DOHH2 (cell line): Measurements from ENCODE around the gene DHRS13.

Source experiments
- H3F3A ChIP-seq: fragments of 200-600 bp; sonication (generic), shearing (Covaris generic); 2 replicates; pipeline ENCODE4 v1.6.0; 2016; ENCODE audit warnings: antibody characterized with exemption, mild to moderate bottlenecking; ENCODE audit not compliant: control insufficient read depth, insufficient read depth
- H3K27ac ChIP-seq: fragments of 200-600 bp; sonication (generic); 2 replicates; pipeline ENCODE4 v1.5.1; 2014; ENCODE audit warnings: low read depth, mild to moderate bottlenecking, low read length, moderate library complexity
- H3K27me3 ChIP-seq: fragments of 200-600 bp; sonication (generic); 2 replicates; pipeline ENCODE4 v1.6.1; 2014; ENCODE audit warnings: mild to moderate bottlenecking, low read length, mixed read lengths; ENCODE audit not compliant: control insufficient read depth
- H3K36me3 ChIP-seq: fragments of 200-600 bp; sonication (generic); 2 replicates; pipeline ENCODE4 v1.6.1; 2014; ENCODE audit warnings: mild to moderate bottlenecking, low read length, moderate library complexity, mixed read lengths; ENCODE audit not compliant: control insufficient read depth
- H3K4me1 ChIP-seq: fragments of 200-600 bp; sonication (generic); 2 replicates; pipeline ENCODE4 v1.6.1; 2014; ENCODE audit warnings: mild to moderate bottlenecking, low read length, mixed read lengths; ENCODE audit not compliant: control insufficient read depth
- H3K4me2 ChIP-seq: fragments of 200-600 bp; sonication (generic); 2 replicates; pipeline ENCODE4 v1.6.0; 2014; ENCODE audit warnings: mild to moderate bottlenecking, low read length, moderate library complexity
- H3K4me3 ChIP-seq: fragments of 200-600 bp; sonication (generic); 2 replicates; pipeline ENCODE4 v1.5.1; 2014; ENCODE audit warnings: mild to moderate bottlenecking, low read length, mixed read lengths
- H3K79me2 ChIP-seq: fragments of 200-600 bp; sonication (generic); 2 replicates; pipeline ENCODE4 v1.6.1; 2014; ENCODE audit warnings: mild to moderate bottlenecking, low read length, mixed read lengths; ENCODE audit not compliant: control insufficient read depth
- H3K9me2 ChIP-seq: fragments of 200-600 bp; sonication (generic); replicated peaks from 2 replicates; pipeline ENCODE4 v1.6.1; 2014; ENCODE audit warnings: mild to moderate bottlenecking, low read length, mixed read lengths; ENCODE audit not compliant: control insufficient read depth
- H3K9me3 ChIP-seq: fragments of 200-600 bp; sonication (generic); 2 replicates; pipeline ENCODE4 v1.6.1; 2014; ENCODE audit warnings: antibody characterized with exemption, low read length, mixed read lengths; ENCODE audit not compliant: control insufficient read depth, insufficient read depth
- H4K20me1 ChIP-seq: fragments of 200-600 bp; sonication (generic); 2 replicates; pipeline ENCODE4 v1.6.0; 2014; ENCODE audit warnings: low read depth, mild to moderate bottlenecking, antibody characterized with exemption, low read length, moderate library complexity; ENCODE audit not compliant: control insufficient read depth, insufficient read depth
- EZH2phosphoT487 ChIP-seq: fragments of 200-600 bp; sonication (generic); IDR thresholded peaks from 2 replicates; pipeline ENCODE4 v1.6.1; 2017; ENCODE audit warnings: borderline replicate concordance, mild to moderate bottlenecking, antibody characterized with exemption, low read length, moderate library complexity, mixed read lengths
- TF ChIP-seq, protein P1 (sequence below): fragments of 200-600 bp; sonication (generic); IDR thresholded peaks from one replicate; pipeline ENCODE4 v1.5.1; 2014; ENCODE audit warnings: antibody characterized with exemption, mild to moderate bottlenecking, low read depth, low read length; ENCODE audit not compliant: poor library complexity, severe bottlenecking

Gene DHRS13

DNA sequence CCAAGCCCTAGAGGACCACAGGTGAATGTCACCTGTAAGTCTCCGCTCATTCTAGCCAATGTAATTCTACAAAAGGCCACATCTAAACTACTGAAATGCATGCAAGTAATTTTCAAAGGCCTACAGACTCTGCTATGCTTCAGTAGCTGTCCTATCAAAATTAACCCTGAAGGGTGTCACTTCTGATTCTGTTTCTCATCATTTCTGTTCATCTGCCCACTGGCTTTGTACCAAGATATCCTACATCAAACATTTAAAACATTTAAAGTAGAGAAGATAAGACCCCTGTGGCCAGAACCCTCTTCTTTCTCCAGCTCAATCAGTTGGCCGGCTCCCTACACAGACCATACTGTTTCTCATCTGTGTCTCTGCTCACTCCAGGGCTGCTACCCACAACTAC lies 26.9 kb upstream of the DHRS13 start:
- Histone ChIP-seq H3K9me2 (no peaks in the 10 kb centered on the region), H3K79me2 (peaks cover 99% of the 10 kb centered on the region), H3K27ac (no peak overlapping the region), H3K9me3 (no peaks in the 10 kb centered on the region), H3K4me2 (no peak overlapping the region), H3K27me3 (no peaks in the 10 kb centered on the region), H3K4me1 (peaks cover 17% of the 10 kb centered on the region), H3F3A (peaks cover 2% of the 10 kb centered on the region; the same call in 1 of the 2 replicates), H3K4me3 (no peak overlapping the region), H3K36me3 (peaks cover 67% of the 10 kb centered on the region), H4K20me1 (peaks cover 17% of the 10 kb centered on the region)
- TF ChIP-seq, protein P1, sequence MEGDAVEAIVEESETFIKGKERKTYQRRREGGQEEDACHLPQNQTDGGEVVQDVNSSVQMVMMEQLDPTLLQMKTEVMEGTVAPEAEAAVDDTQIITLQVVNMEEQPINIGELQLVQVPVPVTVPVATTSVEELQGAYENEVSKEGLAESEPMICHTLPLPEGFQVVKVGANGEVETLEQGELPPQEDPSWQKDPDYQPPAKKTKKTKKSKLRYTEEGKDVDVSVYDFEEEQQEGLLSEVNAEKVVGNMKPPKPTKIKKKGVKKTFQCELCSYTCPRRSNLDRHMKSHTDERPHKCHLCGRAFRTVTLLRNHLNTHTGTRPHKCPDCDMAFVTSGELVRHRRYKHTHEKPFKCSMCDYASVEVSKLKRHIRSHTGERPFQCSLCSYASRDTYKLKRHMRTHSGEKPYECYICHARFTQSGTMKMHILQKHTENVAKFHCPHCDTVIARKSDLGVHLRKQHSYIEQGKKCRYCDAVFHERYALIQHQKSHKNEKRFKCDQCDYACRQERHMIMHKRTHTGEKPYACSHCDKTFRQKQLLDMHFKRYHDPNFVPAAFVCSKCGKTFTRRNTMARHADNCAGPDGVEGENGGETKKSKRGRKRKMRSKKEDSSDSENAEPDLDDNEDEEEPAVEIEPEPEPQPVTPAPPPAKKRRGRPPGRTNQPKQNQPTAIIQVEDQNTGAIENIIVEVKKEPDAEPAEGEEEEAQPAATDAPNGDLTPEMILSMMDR: no peak
- TF ChIP-seq EZH2phosphoT487: no peak

DNA sequence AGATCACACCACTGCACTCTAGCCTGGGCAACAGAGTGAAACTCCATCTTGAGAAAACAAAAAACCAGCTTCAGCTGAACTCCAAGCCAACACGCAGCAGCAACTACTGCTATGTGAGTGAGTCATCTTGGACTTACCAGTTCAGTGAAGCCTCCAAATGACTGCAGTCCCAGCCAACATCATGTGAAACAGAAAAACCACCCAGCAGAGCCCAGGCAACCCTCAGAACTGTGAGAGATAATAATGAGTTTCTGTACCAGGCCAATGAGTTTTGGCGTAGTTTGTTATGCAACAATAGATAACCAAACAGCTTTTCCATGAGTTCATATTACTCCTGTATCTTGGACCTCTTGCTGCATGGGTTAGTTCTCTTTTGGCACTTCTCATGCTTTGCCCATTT lies 25.2 kb upstream of the DHRS13 start:
- peaks cover 70% of the 10 kb centered on the region for H3K36me3 ChIP-seq
- no peaks in the 10 kb centered on the region; the same call in 1 of the 2 replicates for H3F3A ChIP-seq
- TF ChIP-seq, protein P1: no peak
- no peak for TF ChIP-seq EZH2phosphoT487
- peaks cover 17% of the 10 kb centered on the region for H3K4me1 ChIP-seq
- H4K20me1 ChIP-seq: peaks cover 10% of the 10 kb centered on the region
- no peak overlapping the region for H3K4me2 ChIP-seq
- H3K9me3 ChIP-seq: no peaks in the 10 kb centered on the region
- H3K4me3 ChIP-seq: no peak overlapping the region
- H3K79me2 ChIP-seq: peaks cover 91% of the 10 kb centered on the region
- no peaks in the 10 kb centered on the region for H3K27me3 ChIP-seq
- H3K9me2 ChIP-seq: no peaks in the 10 kb centered on the region
- H3K27ac ChIP-seq: no peak overlapping the region

DNA sequence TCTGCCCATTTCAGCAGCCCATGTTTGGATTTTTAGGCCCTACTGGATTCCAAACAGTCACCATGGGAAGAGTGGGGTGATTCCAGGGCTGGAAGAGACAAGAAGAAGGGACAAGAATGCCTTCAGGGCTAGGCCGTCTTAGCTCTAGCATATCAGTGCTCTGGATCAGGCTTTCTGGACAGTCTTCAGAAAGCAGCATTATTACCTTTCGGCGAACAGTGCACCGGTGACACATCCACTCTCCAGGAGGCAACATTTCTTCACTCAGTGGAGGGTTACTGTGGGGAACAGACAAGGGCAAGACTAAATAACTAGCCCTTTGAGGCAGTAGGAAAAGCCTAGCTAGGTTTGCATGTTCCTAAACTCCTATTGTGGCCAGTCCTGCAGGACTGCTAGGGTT lies 23.9 kb upstream of the DHRS13 start:
- peaks cover 71% of the 10 kb centered on the region for H3K36me3 ChIP-seq
- peaks cover 78% of the 10 kb centered on the region for H3K79me2 ChIP-seq
- H3F3A ChIP-seq: no peaks in the 10 kb centered on the region; the same call in 1 of the 2 replicates

More for the DNA sequence above, 23.9 kb upstream of the DHRS13 start:
- Histone ChIP-seq H3K4me3 (no peak overlapping the region), H3K27ac (no peak overlapping the region), H3K9me3 (no peaks in the 10 kb centered on the region), H3K9me2 (no peaks in the 10 kb centered on the region), H3K27me3 (no peaks in the 10 kb centered on the region), H4K20me1 (peaks cover 10% of the 10 kb centered on the region), H3K4me1 (peaks cover 17% of the 10 kb centered on the region), H3K4me2 (no peak overlapping the region)
- no peak for TF ChIP-seq EZH2phosphoT487
- TF ChIP-seq, protein P1: no peak
